Mesothelial cell of epicardium (in vitro differentiated cells): ENCODE data around the gene FGF12. TPM values are rescaled to one million over a fixed set of nuclear protein-coding genes. Genes with fewer than 3 reads are reported as not detected.

Experiments used
- DNase-seq, 2 experiments: peaks; one replicate each; pipeline ENCODE4 v3.0.0; 2021; ENCODE audit warnings: low spot score in 2 of 2; ENCODE audit not compliant: unreplicated experiment in 2 of 2
- H3K27ac Mint-ChIP-seq: 2 replicates; pipeline ENCODE4 v1.8.0; 2021; ENCODE audit warnings: mixed read lengths
- H3K27me3 Mint-ChIP-seq: 2 replicates; pipeline ENCODE4 v1.8.0; 2021; ENCODE audit warnings: low read depth, mixed read lengths
- H3K36me3 Mint-ChIP-seq: 2 replicates; pipeline ENCODE4 v1.8.0; 2021; ENCODE audit warnings: mixed read lengths
- H3K4me1 Mint-ChIP-seq: 2 replicates; pipeline ENCODE4 v1.8.0; 2021; ENCODE audit warnings: mixed read lengths
- H3K4me3 Mint-ChIP-seq: 2 replicates; pipeline ENCODE4 v1.8.0; 2021; ENCODE audit warnings: mild to moderate bottlenecking, moderate library complexity, mixed read lengths
- H3K9me3 Mint-ChIP-seq: 2 replicates; pipeline ENCODE4 v1.8.0; 2021; ENCODE audit warnings: mixed read lengths
- total RNA-seq: library from RNA; stranded (reverse); gene quantifications from 3 replicates; pipeline ENCODE4 v1.2.1, GENCODE V29; 2021
- TF ChIP-seq, protein P1 (sequence below): fragments of 200-600 bp; sonication (generic); IDR thresholded peaks from one replicate; pipeline ENCODE4 v1.5.0; 2021; ENCODE audit warnings: antibody characterized with exemption; ENCODE audit not compliant: unreplicated experiment

The FGF12 gene
- total RNA-seq, 1 donor from 2014 or later, result 1.0 TPM

- Mint-ChIP-seq H3K4me1 (peaks cover 2% of the 10 kb centered on the region), H3K4me3 (no peak overlapping the region), H3K9me3 (no peaks in the 10 kb centered on the region), H3K27ac (no peak overlapping the region), H3K36me3 (no peaks in the 10 kb centered on the region), H3K27me3 (no peaks in the 10 kb centered on the region)
- DNase-seq, result no peak
- TF ChIP-seq, protein P1, sequence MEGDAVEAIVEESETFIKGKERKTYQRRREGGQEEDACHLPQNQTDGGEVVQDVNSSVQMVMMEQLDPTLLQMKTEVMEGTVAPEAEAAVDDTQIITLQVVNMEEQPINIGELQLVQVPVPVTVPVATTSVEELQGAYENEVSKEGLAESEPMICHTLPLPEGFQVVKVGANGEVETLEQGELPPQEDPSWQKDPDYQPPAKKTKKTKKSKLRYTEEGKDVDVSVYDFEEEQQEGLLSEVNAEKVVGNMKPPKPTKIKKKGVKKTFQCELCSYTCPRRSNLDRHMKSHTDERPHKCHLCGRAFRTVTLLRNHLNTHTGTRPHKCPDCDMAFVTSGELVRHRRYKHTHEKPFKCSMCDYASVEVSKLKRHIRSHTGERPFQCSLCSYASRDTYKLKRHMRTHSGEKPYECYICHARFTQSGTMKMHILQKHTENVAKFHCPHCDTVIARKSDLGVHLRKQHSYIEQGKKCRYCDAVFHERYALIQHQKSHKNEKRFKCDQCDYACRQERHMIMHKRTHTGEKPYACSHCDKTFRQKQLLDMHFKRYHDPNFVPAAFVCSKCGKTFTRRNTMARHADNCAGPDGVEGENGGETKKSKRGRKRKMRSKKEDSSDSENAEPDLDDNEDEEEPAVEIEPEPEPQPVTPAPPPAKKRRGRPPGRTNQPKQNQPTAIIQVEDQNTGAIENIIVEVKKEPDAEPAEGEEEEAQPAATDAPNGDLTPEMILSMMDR, result no peak
Measured at GRCh38 chr3:192652727-192653126, 74.6 kb downstream of the FGF12 start.

- peaks cover 2% of the 10 kb centered on the region for H3K4me1 Mint-ChIP-seq
- H3K4me3 Mint-ChIP-seq, result no peak overlapping the region
- no peaks in the 10 kb centered on the region for H3K36me3 Mint-ChIP-seq
- H3K27ac Mint-ChIP-seq, result no peak overlapping the region
- TF ChIP-seq, protein P1, result no peak
- no peaks in the 10 kb centered on the region for H3K27me3 Mint-ChIP-seq
- H3K9me3 Mint-ChIP-seq, result no peaks in the 10 kb centered on the region
- DNase-seq, result no peak
Measured at GRCh38 chr3:192651836-192652512, 75.4 kb downstream of the FGF12 start.

DNA sequence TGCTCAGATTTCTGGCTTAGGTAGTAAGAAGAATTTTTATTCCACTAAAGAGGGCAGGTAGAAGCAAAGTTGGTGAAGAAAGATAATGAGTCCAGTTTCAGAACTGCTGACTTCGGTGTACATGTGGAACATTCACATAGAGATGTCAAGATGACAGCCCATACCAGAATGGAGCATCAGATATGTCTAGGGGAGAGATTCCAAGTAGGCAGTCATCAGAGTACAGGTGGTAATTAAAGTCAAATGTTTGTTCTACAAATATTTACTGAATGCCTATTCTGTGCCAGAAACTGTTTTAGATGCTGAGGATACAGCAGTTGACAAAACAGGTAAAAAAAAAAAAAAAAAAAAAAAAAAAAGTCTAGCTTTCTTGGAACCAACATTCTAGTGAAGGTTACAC, 81.9 kb downstream of the FGF12 start:
- peaks cover 5% of the 10 kb centered on the region for H3K4me1 Mint-ChIP-seq
- TF ChIP-seq, protein P1, result no peak
- H3K9me3 Mint-ChIP-seq, result no peaks in the 10 kb centered on the region
- no peaks in the 10 kb centered on the region for H3K27me3 Mint-ChIP-seq
- H3K4me3 Mint-ChIP-seq, result no peak overlapping the region
- no peak for DNase-seq
- no peak overlapping the region for H3K27ac Mint-ChIP-seq
- no peaks in the 10 kb centered on the region for H3K36me3 Mint-ChIP-seq

GRCh38 chr3:192642651-192643050, 84.7 kb downstream of the FGF12 start:
- Mint-ChIP-seq H3K27me3 (no peaks in the 10 kb centered on the region), H3K27ac (no peak overlapping the region), H3K4me3 (no peak overlapping the region), H3K9me3 (no peaks in the 10 kb centered on the region), H3K4me1 (peaks cover 5% of the 10 kb centered on the region), H3K36me3 (no peaks in the 10 kb centered on the region)
- TF ChIP-seq, protein P1, result no peak
- DNase-seq, result no peak

DNA sequence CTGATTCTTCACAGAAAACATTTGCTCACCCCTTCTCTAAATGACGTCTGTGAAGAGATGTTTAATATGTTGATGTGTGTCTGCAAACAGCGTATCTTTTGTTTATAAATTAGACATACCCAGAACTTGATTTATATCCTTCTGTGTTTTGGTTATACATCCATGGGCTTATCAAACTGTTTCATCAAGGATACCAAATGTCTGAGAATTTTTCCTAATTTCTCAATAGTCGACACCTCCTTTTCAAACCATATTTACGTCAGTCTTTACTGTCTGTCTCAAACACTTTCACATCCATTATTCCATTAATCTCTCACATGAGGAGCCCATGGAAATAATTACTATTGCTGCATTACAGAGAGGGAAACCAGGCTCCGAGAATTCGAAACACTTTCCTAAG, 85.4 kb downstream of the FGF12 start:
- TF ChIP-seq, protein P1, result no peak
- DNase-seq, result no peak
- Mint-ChIP-seq H3K4me3 (no peak overlapping the region), H3K9me3 (no peaks in the 10 kb centered on the region), H3K27ac (no peak overlapping the region), H3K4me1 (peaks cover 5% of the 10 kb centered on the region), H3K36me3 (no peaks in the 10 kb centered on the region), H3K27me3 (no peaks in the 10 kb centered on the region)
